Ascending aorta (tissue), 2 donors: ENCODE measurements around the gene MTG1. TPM values are rescaled to one million over a fixed set of nuclear protein-coding genes. Genes with fewer than 3 reads are reported as not detected.

Source experiments
- DNase-seq, 2 donors: peaks; one replicate each; pipeline ENCODE4 v3.0.0-alpha.2; 2019; ENCODE audit warnings: low spot score in 2 of 2
- H3K27ac ChIP-seq, 2 donors: fragments of 200-600 bp; sonication (generic); one replicate each; pipeline ENCODE4 v1.5.1; 2016 to 2017; ENCODE audit warnings: mild to moderate bottlenecking in 1 of 2
- H3K27me3 ChIP-seq: fragments of 200-600 bp; sonication (generic); one replicate; pipeline ENCODE4 v1.5.1; 2017
- H3K36me3 ChIP-seq, 2 donors: fragments of 200-600 bp; sonication (generic); one replicate each; pipeline ENCODE4 v1.5.1; 2016
- H3K4me1 ChIP-seq, 2 donors: fragments of 200-600 bp; sonication (generic); one replicate each; pipeline ENCODE4 v1.5.1; 2016 to 2017; ENCODE audit warnings: mild to moderate bottlenecking in 1 of 2
- H3K4me3 ChIP-seq, 2 donors: fragments of 200-600 bp; sonication (generic); one replicate each; pipeline ENCODE4 v1.5.1; 2016 to 2017; ENCODE audit warnings: mild to moderate bottlenecking in 1 of 2
- H3K9me3 ChIP-seq, 2 donors: fragments of 200-600 bp; sonication (generic); one replicate each; pipeline ENCODE4 v1.5.1; 2016
- intact Hi-C: fragments of 100-400 bp; cut with DNase I; formaldehyde crosslinking; loops from one replicate; pipeline ENCODE4 v1.15.1; 2023
- total RNA-seq: library from RNA; depleted of rRNA; stranded (reverse); fragments of >200 nt; gene quantifications from one replicate; pipeline ENCODE4 v1.1.0, GENCODE V29; 2016
- TF ChIP-seq, protein P1 (sequence below), 3 experiments: fragments of 200-600 bp in 2 of 3; fragments of 450-650 bp in 1 of 3; sonication (generic) in 2 of 3; IDR thresholded peaks; one replicate each; pipeline ENCODE4 v1.5.1; 2016 to 2019; ENCODE audit warnings: antibody characterized with exemption in 3 of 3, mild to moderate bottlenecking in 1 of 3, moderate library complexity in 1 of 3

The MTG1 gene
- total RNA-seq, 1 donor from 2014 or later: 37.8 TPM

DNA sequence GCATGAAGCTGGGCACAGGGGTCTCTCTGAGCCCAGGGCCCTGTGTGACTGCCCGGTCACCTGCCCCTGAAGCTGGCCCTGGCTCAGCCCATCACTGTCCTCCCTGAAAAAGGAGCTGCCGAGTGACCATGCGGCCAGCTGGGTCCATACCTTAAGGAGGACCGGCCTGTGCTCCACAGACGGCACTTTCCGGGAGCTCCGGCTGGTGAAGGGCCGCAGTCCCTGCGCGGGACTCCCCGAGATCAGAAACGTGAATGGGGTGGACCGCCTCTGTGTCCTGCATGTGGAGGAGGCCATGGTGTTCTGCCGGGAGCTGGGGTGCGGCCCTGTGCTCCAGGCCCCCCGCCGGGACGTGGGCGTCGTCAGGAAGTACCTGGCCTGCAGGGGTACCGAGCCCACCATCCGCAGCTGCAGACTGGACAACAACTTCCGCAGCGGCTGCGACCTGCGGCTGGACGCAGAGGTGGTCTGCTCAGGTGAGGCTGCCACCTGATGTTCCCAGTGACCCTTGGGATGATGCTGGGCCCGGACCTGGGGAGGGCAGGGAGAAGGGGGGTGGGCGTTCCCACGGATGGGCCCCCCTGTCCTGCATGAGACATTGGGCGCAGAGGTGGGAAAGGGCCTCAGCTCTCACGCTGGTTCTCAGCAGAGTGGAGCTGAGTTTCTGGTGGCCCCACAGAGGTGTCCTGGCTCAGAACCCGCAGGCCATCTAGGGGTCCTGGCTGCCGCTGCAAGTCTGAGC, 63.3 kb downstream of the MTG1 start:
- H3K27me3 ChIP-seq: no peaks in the 10 kb centered on the region
- no peak for DNase-seq
- H3K9me3 ChIP-seq: no peaks in the 10 kb centered on the region
- no peaks in the 10 kb centered on the region for H3K4me1 ChIP-seq
- peaks cover 0 to 4% of the 10 kb centered on the region in 2 donors for H3K36me3 ChIP-seq
- TF ChIP-seq, protein P1, sequence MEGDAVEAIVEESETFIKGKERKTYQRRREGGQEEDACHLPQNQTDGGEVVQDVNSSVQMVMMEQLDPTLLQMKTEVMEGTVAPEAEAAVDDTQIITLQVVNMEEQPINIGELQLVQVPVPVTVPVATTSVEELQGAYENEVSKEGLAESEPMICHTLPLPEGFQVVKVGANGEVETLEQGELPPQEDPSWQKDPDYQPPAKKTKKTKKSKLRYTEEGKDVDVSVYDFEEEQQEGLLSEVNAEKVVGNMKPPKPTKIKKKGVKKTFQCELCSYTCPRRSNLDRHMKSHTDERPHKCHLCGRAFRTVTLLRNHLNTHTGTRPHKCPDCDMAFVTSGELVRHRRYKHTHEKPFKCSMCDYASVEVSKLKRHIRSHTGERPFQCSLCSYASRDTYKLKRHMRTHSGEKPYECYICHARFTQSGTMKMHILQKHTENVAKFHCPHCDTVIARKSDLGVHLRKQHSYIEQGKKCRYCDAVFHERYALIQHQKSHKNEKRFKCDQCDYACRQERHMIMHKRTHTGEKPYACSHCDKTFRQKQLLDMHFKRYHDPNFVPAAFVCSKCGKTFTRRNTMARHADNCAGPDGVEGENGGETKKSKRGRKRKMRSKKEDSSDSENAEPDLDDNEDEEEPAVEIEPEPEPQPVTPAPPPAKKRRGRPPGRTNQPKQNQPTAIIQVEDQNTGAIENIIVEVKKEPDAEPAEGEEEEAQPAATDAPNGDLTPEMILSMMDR (IDR thresholded peaks at IDR 0.05): no peak
- H3K27ac ChIP-seq: no peak overlapping the region
- H3K4me3 ChIP-seq: no peak overlapping the region
- intact Hi-C loops: no loop called here

DNA sequence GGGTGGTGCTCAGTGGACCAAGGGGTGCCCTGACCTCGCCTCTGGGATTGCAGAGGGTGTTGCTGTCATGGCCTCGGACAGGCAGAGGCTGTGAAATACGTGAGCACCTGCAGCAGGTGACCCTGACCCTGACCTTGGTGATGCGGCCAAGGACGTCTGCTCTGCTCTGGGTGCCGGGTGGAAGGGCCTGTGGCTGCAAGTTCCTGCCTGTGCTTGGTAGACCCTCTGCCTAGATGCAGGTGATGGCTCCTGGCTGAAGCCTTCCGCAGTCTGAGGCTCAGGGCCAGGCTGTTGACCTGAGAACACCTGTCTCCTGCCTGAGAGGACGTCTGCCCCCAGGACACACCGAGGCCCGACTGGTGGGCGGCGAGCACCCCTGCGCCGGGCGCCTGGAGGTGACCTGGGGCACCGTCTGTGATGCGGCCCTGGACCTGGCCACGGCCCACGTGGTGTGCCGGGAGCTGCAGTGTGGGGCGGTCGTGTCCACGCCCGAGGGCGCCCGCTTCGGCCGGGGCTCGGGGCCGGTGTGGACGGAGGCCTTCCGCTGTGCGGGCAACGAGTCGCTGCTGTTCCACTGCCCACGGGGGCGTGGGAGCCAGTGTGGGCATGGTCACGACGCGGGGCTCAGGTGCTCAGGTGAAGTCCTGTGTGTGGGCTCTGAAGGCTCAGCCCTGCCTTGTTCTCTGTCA, 64.2 kb downstream of the MTG1 start:
- no peak for DNase-seq
- H3K36me3 ChIP-seq: peaks cover 0 to 4% of the 10 kb centered on the region in 2 donors
- H3K27ac ChIP-seq: no peak overlapping the region
- H3K27me3 ChIP-seq: no peaks in the 10 kb centered on the region
- intact Hi-C loops: no loop called here
- no peaks in the 10 kb centered on the region for H3K4me1 ChIP-seq
- TF ChIP-seq, protein P1 (IDR thresholded peaks at IDR 0.05): no peak
- H3K9me3 ChIP-seq: no peaks in the 10 kb centered on the region
- no peak overlapping the region for H3K4me3 ChIP-seq

DNA sequence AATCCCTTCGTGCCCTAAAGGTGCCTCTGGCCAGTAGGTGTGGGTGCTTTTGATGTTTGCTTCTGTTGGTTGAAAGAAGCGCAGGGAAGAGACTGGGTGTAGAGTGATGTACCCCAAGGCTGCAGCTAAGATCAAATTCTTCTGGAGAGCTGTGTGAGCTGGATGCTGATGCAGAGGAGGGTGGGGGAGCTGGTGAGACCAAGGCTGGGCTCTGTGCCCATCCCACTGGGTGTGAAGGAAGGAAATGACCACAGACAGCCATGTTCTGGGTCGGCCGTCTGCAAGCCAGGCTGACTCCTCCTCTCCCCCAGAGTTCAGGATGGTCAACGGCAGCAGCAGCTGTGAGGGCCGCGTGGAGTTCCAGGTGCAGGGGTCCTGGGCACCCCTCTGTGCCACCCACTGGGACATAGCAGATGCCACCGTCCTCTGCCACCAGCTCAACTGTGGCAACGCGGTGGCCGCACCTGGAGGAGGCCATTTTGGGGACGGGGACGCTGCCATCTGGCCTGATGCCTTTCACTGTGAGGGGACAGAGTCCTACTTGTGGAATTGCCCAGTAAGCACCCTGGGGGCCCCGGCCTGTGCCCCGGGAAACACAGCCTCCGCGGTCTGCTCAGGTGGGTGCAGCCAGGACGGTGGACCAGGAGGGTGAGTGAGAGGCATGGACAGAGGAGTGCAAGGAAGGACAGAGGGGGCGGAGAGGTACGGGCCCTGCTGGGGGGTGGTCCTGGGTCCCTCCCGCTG, 64.9 kb downstream of the MTG1 start:
- peaks cover 0 to 4% of the 10 kb centered on the region in 2 donors for H3K36me3 ChIP-seq
- no peaks in the 10 kb centered on the region for H3K4me1 ChIP-seq
- intact Hi-C loops: no loop called here
- no peak overlapping the region for H3K4me3 ChIP-seq
- H3K27me3 ChIP-seq: no peaks in the 10 kb centered on the region
- H3K27ac ChIP-seq: no peak overlapping the region
- DNase-seq: peak in 1 of 2 donors; percentile 57
- TF ChIP-seq, protein P1 (IDR thresholded peaks at IDR 0.05): no peak
- H3K9me3 ChIP-seq: no peaks in the 10 kb centered on the region

DNA sequence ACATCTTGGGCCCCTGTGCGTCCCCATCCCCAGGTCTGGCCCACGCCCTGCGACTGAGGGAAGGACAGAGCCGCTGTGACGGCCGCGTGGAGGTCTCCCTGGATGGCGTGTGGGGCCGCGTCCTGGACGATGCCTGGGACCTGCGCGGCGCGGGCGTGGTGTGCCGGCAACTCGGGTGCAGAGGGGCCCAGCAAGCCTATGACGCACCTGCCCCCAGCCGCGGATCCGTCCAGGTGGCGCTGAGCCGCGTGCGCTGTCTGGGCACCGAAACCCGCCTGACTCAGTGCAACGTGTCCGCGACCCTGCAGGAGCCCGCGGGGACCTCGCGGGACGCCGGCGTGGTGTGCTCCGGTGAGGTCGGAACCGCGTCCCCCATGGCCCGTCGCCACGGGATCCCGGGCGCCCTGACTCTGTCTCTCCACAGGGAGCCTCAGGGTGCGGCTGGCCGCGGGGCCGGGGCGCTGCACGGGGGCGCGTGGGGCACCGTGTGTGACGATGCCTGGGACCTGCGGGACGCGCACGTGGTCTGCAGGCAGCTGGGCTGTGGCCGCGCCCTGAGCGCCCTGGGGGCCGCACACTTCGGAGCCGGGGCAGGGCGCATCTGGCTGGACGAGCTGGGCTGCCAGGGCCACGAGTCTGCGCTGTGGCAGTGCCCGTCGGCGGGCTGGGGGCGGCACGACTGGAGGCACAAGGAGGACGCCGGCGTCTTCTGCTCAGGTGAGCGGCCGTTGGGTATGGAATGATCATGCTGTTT, 65.7 kb downstream of the MTG1 start:
- H3K36me3 ChIP-seq: peaks cover 0 to 4% of the 10 kb centered on the region in 2 donors
- intact Hi-C loops: no loop called here

More for the DNA sequence above, 65.7 kb downstream of the MTG1 start:
- Histone ChIP-seq H3K9me3 (no peaks in the 10 kb centered on the region), H3K4me3 (no peak overlapping the region), H3K4me1 (no peaks in the 10 kb centered on the region), H3K27ac (no peak overlapping the region), H3K27me3 (no peaks in the 10 kb centered on the region)
- DNase-seq: peak in 1 of 2 donors; percentile 58
- TF ChIP-seq, protein P1 (IDR thresholded peaks at IDR 0.05): no peak
